Adipocyte (in vitro differentiated cells): Measurements from ENCODE around the gene NLGN1.

Experiments used
- DNase-seq: peaks from one replicate; pipeline ENCODE4 v3.0.0-alpha.2; 2015; ENCODE audit warnings: low read depth
- H3K27me3 ChIP-seq: replicated peaks from 2 replicates; pipeline ENCODE4 v1.7.0; 2013; ENCODE audit warnings: mild to moderate bottlenecking, low read length, moderate library complexity; ENCODE audit not compliant: control insufficient read depth, insufficient read depth
- H3K36me3 ChIP-seq: 2 replicates; pipeline ENCODE4 v1.7.0; 2013; ENCODE audit warnings: low read length, mild to moderate bottlenecking, moderate library complexity; ENCODE audit not compliant: control insufficient read depth, insufficient read depth, severe bottlenecking
- H3K4me1 ChIP-seq: 2 replicates; pipeline ENCODE4 v1.7.0; 2013; ENCODE audit warnings: mild to moderate bottlenecking, low read length, moderate library complexity; ENCODE audit not compliant: control insufficient read depth, insufficient read depth
- H3K4me3 ChIP-seq: 2 replicates; pipeline ENCODE4 v1.7.0; 2013; ENCODE audit warnings: mild to moderate bottlenecking, low read length, moderate library complexity
- H3K9ac ChIP-seq: 2 replicates; pipeline ENCODE4 v1.7.0; 2013; ENCODE audit warnings: mild to moderate bottlenecking, low read length, moderate library complexity
- H3K9me3 ChIP-seq: 2 replicates; pipeline ENCODE4 v1.7.0; 2013; ENCODE audit warnings: mild to moderate bottlenecking, low read length, moderate library complexity; ENCODE audit not compliant: control insufficient read depth

NLGN1 gene

GRCh38 chr3:173913974-173914421 is 516.5 kb downstream of the NLGN1 start:
- Histone ChIP-seq H3K36me3 (no peaks in the 10 kb centered on the region), H3K9me3 (no peaks in the 10 kb centered on the region), H3K4me3 (no peak overlapping the region), H3K27me3 (no peaks in the 10 kb centered on the region), H3K9ac (no peak overlapping the region), H3K4me1 (peaks cover 9% of the 10 kb centered on the region)
- no peak for DNase-seq

GRCh38 chr3:173916799-173917198 is 519.3 kb downstream of the NLGN1 start:
- Histone ChIP-seq H3K9me3 (no peaks in the 10 kb centered on the region), H3K9ac (no peak overlapping the region), H3K27me3 (no peaks in the 10 kb centered on the region), H3K36me3 (no peaks in the 10 kb centered on the region), H3K4me1 (peaks cover 9% of the 10 kb centered on the region), H3K4me3 (no peak overlapping the region)
- no peak for DNase-seq

- H3K9ac ChIP-seq = no peak overlapping the region
- no peaks in the 10 kb centered on the region for H3K36me3 ChIP-seq
- no peaks in the 10 kb centered on the region for H3K4me1 ChIP-seq
- H3K4me3 ChIP-seq = no peak overlapping the region
- no peaks in the 10 kb centered on the region for H3K9me3 ChIP-seq
- DNase-seq = no peak
- H3K27me3 ChIP-seq = no peaks in the 10 kb centered on the region
Observed at GRCh38 chr3:173920386-173920785, 522.8 kb downstream of the NLGN1 start.

GRCh38 chr3:173921732-173922131 is 524.2 kb downstream of the NLGN1 start:
- H3K36me3 ChIP-seq = no peaks in the 10 kb centered on the region
- no peak overlapping the region for H3K9ac ChIP-seq
- no peak for DNase-seq
- no peaks in the 10 kb centered on the region for H3K27me3 ChIP-seq
- H3K4me1 ChIP-seq = no peaks in the 10 kb centered on the region
- H3K9me3 ChIP-seq = no peaks in the 10 kb centered on the region
- H3K4me3 ChIP-seq = no peak overlapping the region

GRCh38 chr3:173923204-173923603 is 525.7 kb downstream of the NLGN1 start:
- Histone ChIP-seq H3K9ac (no peak overlapping the region), H3K4me3 (no peak overlapping the region), H3K36me3 (no peaks in the 10 kb centered on the region), H3K4me1 (no peaks in the 10 kb centered on the region), H3K27me3 (no peaks in the 10 kb centered on the region), H3K9me3 (no peaks in the 10 kb centered on the region)
- no peak for DNase-seq

- DNase-seq = no peak
- Histone ChIP-seq H3K9me3 (no peaks in the 10 kb centered on the region), H3K9ac (no peak overlapping the region), H3K27me3 (no peaks in the 10 kb centered on the region), H3K36me3 (no peaks in the 10 kb centered on the region), H3K4me3 (no peak overlapping the region), H3K4me1 (no peaks in the 10 kb centered on the region)
Observed at GRCh38 chr3:173930251-173930650, 532.7 kb downstream of the NLGN1 start.

- Histone ChIP-seq H3K36me3 (no peaks in the 10 kb centered on the region), H3K9ac (no peak overlapping the region), H3K4me3 (no peak overlapping the region), H3K4me1 (no peaks in the 10 kb centered on the region), H3K27me3 (no peaks in the 10 kb centered on the region), H3K9me3 (no peaks in the 10 kb centered on the region)
- DNase-seq = peak; percentile 70
Observed at GRCh38 chr3:173932624-173933023, 535.1 kb downstream of the NLGN1 start.

GRCh38 chr3:173933113-173933512 is 535.6 kb downstream of the NLGN1 start:
- Histone ChIP-seq H3K27me3 (no peaks in the 10 kb centered on the region), H3K36me3 (no peaks in the 10 kb centered on the region), H3K9ac (no peak overlapping the region), H3K4me1 (no peaks in the 10 kb centered on the region), H3K4me3 (no peak overlapping the region), H3K9me3 (no peaks in the 10 kb centered on the region)
- DNase-seq = no peak

GRCh38 chr3:173936316-173936715 is 538.8 kb downstream of the NLGN1 start:
- DNase-seq = no peak
- Histone ChIP-seq H3K4me1 (no peaks in the 10 kb centered on the region), H3K36me3 (no peaks in the 10 kb centered on the region), H3K4me3 (no peak overlapping the region), H3K9me3 (no peaks in the 10 kb centered on the region), H3K9ac (no peak overlapping the region), H3K27me3 (no peaks in the 10 kb centered on the region)

GRCh38 chr3:173938159-173938558 is 540.6 kb downstream of the NLGN1 start:
- Histone ChIP-seq H3K27me3 (no peaks in the 10 kb centered on the region), H3K36me3 (no peaks in the 10 kb centered on the region), H3K9ac (no peak overlapping the region), H3K4me3 (no peak overlapping the region), H3K9me3 (no peaks in the 10 kb centered on the region), H3K4me1 (no peaks in the 10 kb centered on the region)
- DNase-seq = peak; percentile 64

GRCh38 chr3:173938616-173939015 is 541.1 kb downstream of the NLGN1 start:
- Histone ChIP-seq H3K27me3 (no peaks in the 10 kb centered on the region), H3K9me3 (no peaks in the 10 kb centered on the region), H3K36me3 (no peaks in the 10 kb centered on the region), H3K4me3 (no peak overlapping the region), H3K4me1 (no peaks in the 10 kb centered on the region), H3K9ac (no peak overlapping the region)
- DNase-seq = no peak

- H3K4me3 ChIP-seq = no peak overlapping the region
- no peak for DNase-seq
- H3K4me1 ChIP-seq = no peaks in the 10 kb centered on the region
- no peaks in the 10 kb centered on the region for H3K36me3 ChIP-seq
- no peak overlapping the region for H3K9ac ChIP-seq
- no peaks in the 10 kb centered on the region for H3K9me3 ChIP-seq
- no peaks in the 10 kb centered on the region for H3K27me3 ChIP-seq
Observed at GRCh38 chr3:173939331-173939730, 541.8 kb downstream of the NLGN1 start.
